DOHH2 (cell line): Measurements from ENCODE around the gene IRX1.

ENCODE experiments used
- H3F3A ChIP-seq: fragments of 200-600 bp; sonication (generic), shearing (Covaris generic); 2 replicates; pipeline ENCODE4 v1.6.0; 2016; ENCODE audit warnings: antibody characterized with exemption, mild to moderate bottlenecking; ENCODE audit not compliant: control insufficient read depth, insufficient read depth
- H3K27ac ChIP-seq: fragments of 200-600 bp; sonication (generic); 2 replicates; pipeline ENCODE4 v1.5.1; 2014; ENCODE audit warnings: low read depth, mild to moderate bottlenecking, low read length, moderate library complexity
- H3K27me3 ChIP-seq: fragments of 200-600 bp; sonication (generic); 2 replicates; pipeline ENCODE4 v1.6.1; 2014; ENCODE audit warnings: mild to moderate bottlenecking, low read length, mixed read lengths; ENCODE audit not compliant: control insufficient read depth
- H3K36me3 ChIP-seq: fragments of 200-600 bp; sonication (generic); 2 replicates; pipeline ENCODE4 v1.6.1; 2014; ENCODE audit warnings: mild to moderate bottlenecking, low read length, moderate library complexity, mixed read lengths; ENCODE audit not compliant: control insufficient read depth
- H3K4me1 ChIP-seq: fragments of 200-600 bp; sonication (generic); 2 replicates; pipeline ENCODE4 v1.6.1; 2014; ENCODE audit warnings: mild to moderate bottlenecking, low read length, mixed read lengths; ENCODE audit not compliant: control insufficient read depth
- H3K4me2 ChIP-seq: fragments of 200-600 bp; sonication (generic); 2 replicates; pipeline ENCODE4 v1.6.0; 2014; ENCODE audit warnings: mild to moderate bottlenecking, low read length, moderate library complexity
- H3K4me3 ChIP-seq: fragments of 200-600 bp; sonication (generic); 2 replicates; pipeline ENCODE4 v1.5.1; 2014; ENCODE audit warnings: mild to moderate bottlenecking, low read length, mixed read lengths
- H3K79me2 ChIP-seq: fragments of 200-600 bp; sonication (generic); 2 replicates; pipeline ENCODE4 v1.6.1; 2014; ENCODE audit warnings: mild to moderate bottlenecking, low read length, mixed read lengths; ENCODE audit not compliant: control insufficient read depth
- H3K9me2 ChIP-seq: fragments of 200-600 bp; sonication (generic); replicated peaks from 2 replicates; pipeline ENCODE4 v1.6.1; 2014; ENCODE audit warnings: mild to moderate bottlenecking, low read length, mixed read lengths; ENCODE audit not compliant: control insufficient read depth
- H3K9me3 ChIP-seq: fragments of 200-600 bp; sonication (generic); 2 replicates; pipeline ENCODE4 v1.6.1; 2014; ENCODE audit warnings: antibody characterized with exemption, low read length, mixed read lengths; ENCODE audit not compliant: control insufficient read depth, insufficient read depth
- H4K20me1 ChIP-seq: fragments of 200-600 bp; sonication (generic); 2 replicates; pipeline ENCODE4 v1.6.0; 2014; ENCODE audit warnings: low read depth, mild to moderate bottlenecking, antibody characterized with exemption, low read length, moderate library complexity; ENCODE audit not compliant: control insufficient read depth, insufficient read depth
- EZH2phosphoT487 ChIP-seq: fragments of 200-600 bp; sonication (generic); IDR thresholded peaks from 2 replicates; pipeline ENCODE4 v1.6.1; 2017; ENCODE audit warnings: borderline replicate concordance, mild to moderate bottlenecking, antibody characterized with exemption, low read length, moderate library complexity, mixed read lengths
- TF ChIP-seq, protein P1 (sequence below): fragments of 200-600 bp; sonication (generic); IDR thresholded peaks from one replicate; pipeline ENCODE4 v1.5.1; 2014; ENCODE audit warnings: antibody characterized with exemption, mild to moderate bottlenecking, low read depth, low read length; ENCODE audit not compliant: poor library complexity, severe bottlenecking

IRX1 gene

DNA sequence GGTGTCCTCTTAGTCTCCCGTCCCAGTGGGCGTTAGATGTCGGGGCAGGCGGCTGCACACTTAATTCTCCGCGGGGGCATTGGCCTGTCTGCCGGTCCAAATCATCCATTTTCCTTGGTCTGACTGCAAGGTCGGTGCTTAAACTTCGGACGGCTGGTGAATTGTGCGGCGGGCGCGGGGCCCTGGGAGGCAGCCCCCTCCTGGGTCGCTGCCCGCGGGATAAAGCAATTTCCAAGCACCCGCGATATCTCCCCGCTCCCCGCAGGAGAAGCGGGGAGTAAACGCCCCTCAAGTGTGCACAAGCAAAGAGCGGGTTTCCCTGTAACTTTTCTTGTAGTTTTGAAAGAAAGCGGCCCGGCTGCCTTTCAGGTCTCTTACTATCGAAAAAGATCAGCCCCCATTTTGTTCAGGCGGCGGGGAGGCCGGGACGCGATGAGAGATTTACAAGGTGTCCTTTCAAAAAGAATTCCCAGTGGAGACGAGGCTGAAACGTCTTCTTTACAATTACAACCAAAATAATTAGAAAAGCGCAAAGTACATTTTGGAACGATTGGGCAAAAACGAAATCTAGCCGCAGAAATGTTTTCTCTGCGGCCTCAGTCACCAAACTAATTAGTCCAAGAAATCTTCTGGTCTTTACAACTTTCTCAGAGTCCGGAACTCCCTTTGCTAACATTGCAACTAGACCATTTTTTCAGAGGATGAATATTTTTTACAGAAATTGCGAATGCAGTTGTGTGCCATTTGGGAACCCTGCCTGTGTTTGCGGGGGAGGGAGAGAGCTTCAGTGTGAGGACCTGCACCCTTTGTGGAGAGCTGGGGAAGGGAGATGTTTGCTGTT lies 1.8 kb downstream of the IRX1 start:
- Histone ChIP-seq H3K27ac (no peak overlapping the region), H3K4me3 (no peak overlapping the region), H3F3A (no peaks in the 10 kb centered on the region), H3K4me1 (no peaks in the 10 kb centered on the region), H3K27me3 (no peaks in the 10 kb centered on the region), H3K9me2 (no peaks in the 10 kb centered on the region), H4K20me1 (no peaks in the 10 kb centered on the region), H3K36me3 (no peaks in the 10 kb centered on the region), H3K4me2 (no peak overlapping the region), H3K9me3 (peaks cover 35% of the 10 kb centered on the region; the same call in 1 of the 2 replicates), H3K79me2 (no peaks in the 10 kb centered on the region)
- TF ChIP-seq EZH2phosphoT487: no peak
- TF ChIP-seq, protein P1, sequence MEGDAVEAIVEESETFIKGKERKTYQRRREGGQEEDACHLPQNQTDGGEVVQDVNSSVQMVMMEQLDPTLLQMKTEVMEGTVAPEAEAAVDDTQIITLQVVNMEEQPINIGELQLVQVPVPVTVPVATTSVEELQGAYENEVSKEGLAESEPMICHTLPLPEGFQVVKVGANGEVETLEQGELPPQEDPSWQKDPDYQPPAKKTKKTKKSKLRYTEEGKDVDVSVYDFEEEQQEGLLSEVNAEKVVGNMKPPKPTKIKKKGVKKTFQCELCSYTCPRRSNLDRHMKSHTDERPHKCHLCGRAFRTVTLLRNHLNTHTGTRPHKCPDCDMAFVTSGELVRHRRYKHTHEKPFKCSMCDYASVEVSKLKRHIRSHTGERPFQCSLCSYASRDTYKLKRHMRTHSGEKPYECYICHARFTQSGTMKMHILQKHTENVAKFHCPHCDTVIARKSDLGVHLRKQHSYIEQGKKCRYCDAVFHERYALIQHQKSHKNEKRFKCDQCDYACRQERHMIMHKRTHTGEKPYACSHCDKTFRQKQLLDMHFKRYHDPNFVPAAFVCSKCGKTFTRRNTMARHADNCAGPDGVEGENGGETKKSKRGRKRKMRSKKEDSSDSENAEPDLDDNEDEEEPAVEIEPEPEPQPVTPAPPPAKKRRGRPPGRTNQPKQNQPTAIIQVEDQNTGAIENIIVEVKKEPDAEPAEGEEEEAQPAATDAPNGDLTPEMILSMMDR: no peak

DNA sequence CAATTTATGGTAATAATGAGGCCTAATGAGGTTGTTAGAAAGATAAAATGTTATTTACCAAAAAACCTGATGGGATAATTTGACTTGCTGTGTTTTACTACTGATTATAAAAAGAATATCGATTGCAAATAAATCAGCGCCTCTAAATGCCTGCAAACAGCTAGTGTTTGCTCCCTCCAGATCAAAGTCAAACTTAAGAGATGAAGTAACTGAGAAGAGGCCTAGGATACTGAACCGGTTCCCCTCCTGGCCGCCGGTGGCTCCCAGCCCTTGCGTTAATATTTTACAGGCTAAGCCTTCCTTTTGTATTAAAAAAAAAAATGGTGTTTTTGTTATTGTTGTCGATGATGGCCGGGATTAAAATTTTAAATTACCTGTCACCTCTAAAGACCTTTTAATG lies 2.6 kb downstream of the IRX1 start:
- H3F3A ChIP-seq: no peaks in the 10 kb centered on the region
- no peaks in the 10 kb centered on the region for H3K36me3 ChIP-seq
- TF ChIP-seq EZH2phosphoT487: no peak
- TF ChIP-seq, protein P1: no peak
- no peak overlapping the region for H3K27ac ChIP-seq
- no peaks in the 10 kb centered on the region for H3K9me2 ChIP-seq
- H3K4me1 ChIP-seq: no peaks in the 10 kb centered on the region
- H4K20me1 ChIP-seq: no peaks in the 10 kb centered on the region
- H3K9me3 ChIP-seq: peaks cover 29% of the 10 kb centered on the region; the same call in 1 of the 2 replicates
- no peak overlapping the region for H3K4me2 ChIP-seq
- no peaks in the 10 kb centered on the region for H3K79me2 ChIP-seq
- no peaks in the 10 kb centered on the region for H3K27me3 ChIP-seq
- H3K4me3 ChIP-seq: no peak overlapping the region

DNA sequence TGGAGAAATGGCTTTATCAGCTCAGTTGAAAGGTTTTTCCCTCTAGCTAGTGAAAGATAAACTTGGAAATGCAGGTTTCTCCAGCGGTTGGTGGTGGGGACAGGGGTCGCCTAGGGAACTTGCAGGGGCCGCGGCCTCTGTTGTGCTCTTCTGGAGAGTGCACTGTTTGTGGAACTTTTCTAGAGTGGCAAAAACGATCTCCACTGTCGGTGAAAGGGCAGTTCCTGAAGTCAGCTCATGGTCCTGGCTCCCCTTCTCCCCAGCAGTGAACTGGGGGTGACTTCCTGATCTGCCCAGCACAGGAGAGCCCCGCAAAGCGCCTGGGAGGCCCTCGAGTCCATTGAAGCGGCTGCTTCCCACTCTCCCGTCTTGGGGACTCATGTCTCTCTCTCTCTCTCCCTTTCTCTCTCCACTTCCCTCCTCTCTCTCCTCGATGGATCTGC lies 3.2 kb downstream of the IRX1 start:
- H4K20me1 ChIP-seq: no peaks in the 10 kb centered on the region
- H3K36me3 ChIP-seq: no peaks in the 10 kb centered on the region
- H3K79me2 ChIP-seq: no peaks in the 10 kb centered on the region
- no peak overlapping the region for H3K27ac ChIP-seq
- peaks cover 25% of the 10 kb centered on the region; the same call in 1 of the 2 replicates for H3K9me3 ChIP-seq
- TF ChIP-seq, protein P1: no peak
- no peak for TF ChIP-seq EZH2phosphoT487
- no peaks in the 10 kb centered on the region for H3F3A ChIP-seq
- no peaks in the 10 kb centered on the region for H3K4me1 ChIP-seq
- no peak overlapping the region for H3K4me3 ChIP-seq
- H3K4me2 ChIP-seq: no peak overlapping the region
- no peaks in the 10 kb centered on the region for H3K27me3 ChIP-seq
- H3K9me2 ChIP-seq: no peaks in the 10 kb centered on the region
